Prostate gland (tissue), 2 donors: ENCODE results near the gene ULK3.

Experiments
- POLR2AphosphoS5 ChIP-seq: sonication (generic); formaldehyde crosslinking; IDR thresholded peaks from one replicate; pipeline ENCODE4 v1.6.1; 2017; ENCODE audit warnings: antibody characterized with exemption
- TF ChIP-seq, protein P1 (sequence below), 4 experiments: fragments of 200-600 bp in 2 of 4; fragments of 450-650 bp in 2 of 4; sonication (generic) in 2 of 4; IDR thresholded peaks; 1 replicate in 3 of 4; 2 replicates in 1 of 4; pipeline ENCODE4 v1.5.1; 2016 to 2019; ENCODE audit warnings: antibody characterized with exemption in 4 of 4, mild to moderate bottlenecking in 2 of 4, moderate library complexity in 2 of 4

DNA sequence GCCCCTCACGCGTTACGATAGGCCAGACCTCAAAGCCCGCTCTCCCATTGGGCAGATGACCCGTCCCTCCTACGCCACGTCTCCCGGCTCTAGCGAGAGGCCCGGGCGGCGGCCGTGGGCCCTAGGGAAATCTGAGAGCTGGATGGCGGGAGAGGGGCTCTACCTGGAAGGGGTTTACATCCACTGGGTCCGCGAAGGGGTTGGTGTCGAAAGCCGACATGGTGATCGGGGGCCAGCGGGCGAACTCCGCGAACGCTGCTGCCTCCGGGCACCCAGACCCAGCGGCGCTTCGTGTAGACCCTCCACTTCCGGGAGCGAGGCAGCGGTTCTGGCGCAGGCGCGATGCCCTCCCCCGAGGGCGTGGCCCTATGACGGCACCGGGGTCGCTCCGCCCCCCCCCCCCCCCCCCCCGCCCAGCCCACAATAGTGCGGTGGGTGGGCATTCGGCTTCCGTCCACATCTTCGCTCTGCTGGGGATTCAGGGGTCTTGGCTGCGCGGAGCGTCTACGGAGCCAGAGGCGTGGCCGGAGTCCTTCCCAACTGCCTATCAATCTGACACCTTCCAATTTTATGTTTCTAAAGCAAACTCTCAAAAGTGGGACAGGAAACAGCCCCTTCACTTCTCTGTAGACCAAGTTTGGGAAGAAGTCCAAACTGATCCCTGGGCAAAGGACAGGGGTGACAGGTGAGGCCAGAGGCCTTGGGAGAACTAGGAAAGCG is 30.2 kb upstream of the ULK3 start, which contains the start of gene SCAMP2:
- TF ChIP-seq POLR2AphosphoS5 = peak; percentile 87
- TF ChIP-seq, protein P1, sequence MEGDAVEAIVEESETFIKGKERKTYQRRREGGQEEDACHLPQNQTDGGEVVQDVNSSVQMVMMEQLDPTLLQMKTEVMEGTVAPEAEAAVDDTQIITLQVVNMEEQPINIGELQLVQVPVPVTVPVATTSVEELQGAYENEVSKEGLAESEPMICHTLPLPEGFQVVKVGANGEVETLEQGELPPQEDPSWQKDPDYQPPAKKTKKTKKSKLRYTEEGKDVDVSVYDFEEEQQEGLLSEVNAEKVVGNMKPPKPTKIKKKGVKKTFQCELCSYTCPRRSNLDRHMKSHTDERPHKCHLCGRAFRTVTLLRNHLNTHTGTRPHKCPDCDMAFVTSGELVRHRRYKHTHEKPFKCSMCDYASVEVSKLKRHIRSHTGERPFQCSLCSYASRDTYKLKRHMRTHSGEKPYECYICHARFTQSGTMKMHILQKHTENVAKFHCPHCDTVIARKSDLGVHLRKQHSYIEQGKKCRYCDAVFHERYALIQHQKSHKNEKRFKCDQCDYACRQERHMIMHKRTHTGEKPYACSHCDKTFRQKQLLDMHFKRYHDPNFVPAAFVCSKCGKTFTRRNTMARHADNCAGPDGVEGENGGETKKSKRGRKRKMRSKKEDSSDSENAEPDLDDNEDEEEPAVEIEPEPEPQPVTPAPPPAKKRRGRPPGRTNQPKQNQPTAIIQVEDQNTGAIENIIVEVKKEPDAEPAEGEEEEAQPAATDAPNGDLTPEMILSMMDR (IDR thresholded peaks at IDR 0.05) = peak in 2 of 4 experiments; percentile 10 to 17
